Astrocyte of the spinal cord (primary cell): Measurements from ENCODE around the gene SLC9A8.

Source experiments
- DNase-seq: peaks from one replicate; pipeline ENCODE4 v3.0.0; 2011; ENCODE audit warnings: low read depth, low spot score
- H3K4me3 ChIP-seq: 2 replicates; pipeline ENCODE4 v1.5.1; 2011; ENCODE audit warnings: low read depth, mild to moderate bottlenecking, low read length, moderate library complexity
- in situ Hi-C: cut with HindIII; loops from 2 replicates; pipeline ENCODE4 v1.10.0; 2017; ENCODE audit warnings: low sequenced_read_pairs
- TF ChIP-seq, protein P1 (sequence below): IDR thresholded peaks from 2 replicates; pipeline ENCODE4 v1.5.1; 2012; ENCODE audit warnings: low read depth, mild to moderate bottlenecking, low read length, inconsistent platforms

Gene SLC9A8

DNA sequence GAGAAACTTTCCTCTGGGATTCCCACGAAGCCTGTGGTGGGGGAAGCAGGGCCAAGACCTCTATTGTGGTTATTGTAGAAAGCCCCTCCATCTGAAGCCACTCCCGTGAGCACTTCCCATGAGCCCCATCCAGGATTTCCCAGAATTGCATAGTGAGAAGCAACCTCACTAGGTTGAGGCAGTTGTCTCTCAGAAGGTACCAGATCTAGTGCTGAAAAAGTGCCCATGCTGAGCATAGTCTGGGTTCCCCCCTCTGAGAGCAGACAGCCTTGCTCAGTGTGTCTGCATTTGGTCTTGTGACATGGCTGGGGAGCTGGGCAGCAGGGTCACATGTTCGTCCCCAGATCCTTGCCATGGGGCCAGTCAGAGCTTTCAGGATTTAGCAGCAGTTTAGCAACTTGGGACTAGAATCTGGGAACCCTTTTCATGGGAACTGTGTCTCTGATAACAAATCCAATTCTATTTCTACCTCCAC lies 38.6 kb downstream of the SLC9A8 start:
- in situ Hi-C loops: no loop called here
- TF ChIP-seq, protein P1, sequence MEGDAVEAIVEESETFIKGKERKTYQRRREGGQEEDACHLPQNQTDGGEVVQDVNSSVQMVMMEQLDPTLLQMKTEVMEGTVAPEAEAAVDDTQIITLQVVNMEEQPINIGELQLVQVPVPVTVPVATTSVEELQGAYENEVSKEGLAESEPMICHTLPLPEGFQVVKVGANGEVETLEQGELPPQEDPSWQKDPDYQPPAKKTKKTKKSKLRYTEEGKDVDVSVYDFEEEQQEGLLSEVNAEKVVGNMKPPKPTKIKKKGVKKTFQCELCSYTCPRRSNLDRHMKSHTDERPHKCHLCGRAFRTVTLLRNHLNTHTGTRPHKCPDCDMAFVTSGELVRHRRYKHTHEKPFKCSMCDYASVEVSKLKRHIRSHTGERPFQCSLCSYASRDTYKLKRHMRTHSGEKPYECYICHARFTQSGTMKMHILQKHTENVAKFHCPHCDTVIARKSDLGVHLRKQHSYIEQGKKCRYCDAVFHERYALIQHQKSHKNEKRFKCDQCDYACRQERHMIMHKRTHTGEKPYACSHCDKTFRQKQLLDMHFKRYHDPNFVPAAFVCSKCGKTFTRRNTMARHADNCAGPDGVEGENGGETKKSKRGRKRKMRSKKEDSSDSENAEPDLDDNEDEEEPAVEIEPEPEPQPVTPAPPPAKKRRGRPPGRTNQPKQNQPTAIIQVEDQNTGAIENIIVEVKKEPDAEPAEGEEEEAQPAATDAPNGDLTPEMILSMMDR: no peak
- H3K4me3 ChIP-seq: no peak overlapping the region
- DNase-seq: no peak

DNA sequence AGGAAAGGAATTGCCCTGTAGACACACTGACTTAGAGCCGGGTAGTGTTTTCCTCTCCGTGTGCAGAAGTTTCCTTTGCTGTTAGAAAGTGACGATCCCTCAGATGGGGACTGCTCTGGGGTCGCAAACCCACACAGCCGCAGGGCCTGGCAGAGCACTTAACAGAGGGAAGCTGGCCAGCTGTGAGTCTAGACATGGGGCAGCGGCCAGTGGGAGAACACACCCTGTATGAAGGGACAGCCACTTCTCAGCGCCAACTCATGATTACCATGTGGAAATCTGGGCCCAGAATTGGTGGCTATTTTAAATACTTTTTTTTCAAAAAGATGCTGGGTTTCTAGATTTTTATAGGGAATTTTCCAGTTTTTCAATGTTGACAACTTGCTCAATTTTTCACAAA lies 39.4 kb downstream of the SLC9A8 start:
- in situ Hi-C loops: no loop called here
- H3K4me3 ChIP-seq: no peak overlapping the region
- DNase-seq: no peak
- TF ChIP-seq, protein P1: no peak

DNA sequence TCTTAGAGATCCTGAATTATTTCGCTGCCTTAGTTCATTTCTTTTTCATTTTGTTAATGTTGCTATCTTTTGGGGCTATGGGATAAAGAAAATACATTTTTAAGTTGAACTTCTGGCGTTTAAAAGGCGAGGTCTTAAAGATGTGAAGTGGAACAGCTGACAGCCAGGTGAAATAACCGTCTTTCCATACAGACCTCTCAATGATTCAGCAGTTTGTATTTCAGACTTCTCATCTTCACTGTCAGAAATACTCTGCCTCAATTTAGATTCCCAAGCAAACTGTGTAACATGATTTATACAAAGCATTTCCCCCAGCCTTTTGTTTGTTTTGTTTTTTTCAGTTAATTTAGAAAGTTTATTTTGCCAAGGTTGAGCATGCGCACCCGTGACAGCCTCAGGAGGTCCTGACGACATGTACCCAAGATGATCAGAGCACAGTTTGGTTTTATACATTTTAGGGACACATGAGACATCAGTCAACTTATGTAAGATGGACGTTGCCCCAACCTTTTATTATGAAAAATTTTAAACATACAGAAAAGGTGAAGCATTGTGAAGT lies 40.0 kb downstream of the SLC9A8 start:
- DNase-seq: no peak
- no peak overlapping the region for H3K4me3 ChIP-seq
- in situ Hi-C loops: no loop called here
- TF ChIP-seq, protein P1: no peak

DNA sequence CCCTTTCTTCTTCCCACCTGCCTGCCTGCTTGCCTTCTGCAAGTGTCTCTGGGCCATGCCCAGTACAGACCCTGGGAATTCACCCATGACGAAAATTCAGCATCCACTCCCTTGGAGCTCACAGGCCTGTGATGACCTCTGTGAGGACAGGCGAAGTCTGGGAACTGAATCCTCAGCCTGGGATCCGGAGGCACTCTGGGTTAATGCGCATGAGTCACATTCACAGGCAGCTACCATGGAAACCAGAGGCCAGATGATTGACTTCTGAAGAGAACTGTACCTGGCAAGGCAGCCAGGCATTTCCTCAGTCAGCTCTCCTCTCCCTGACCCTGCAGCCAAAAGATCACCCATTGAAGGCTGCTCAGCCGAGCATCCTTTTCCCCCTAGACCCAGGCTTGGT lies 41.0 kb downstream of the SLC9A8 start:
- peak; percentile 72 for DNase-seq
- in situ Hi-C loops: no loop called here
- no peak overlapping the region for H3K4me3 ChIP-seq
- TF ChIP-seq, protein P1: no peak

DNA sequence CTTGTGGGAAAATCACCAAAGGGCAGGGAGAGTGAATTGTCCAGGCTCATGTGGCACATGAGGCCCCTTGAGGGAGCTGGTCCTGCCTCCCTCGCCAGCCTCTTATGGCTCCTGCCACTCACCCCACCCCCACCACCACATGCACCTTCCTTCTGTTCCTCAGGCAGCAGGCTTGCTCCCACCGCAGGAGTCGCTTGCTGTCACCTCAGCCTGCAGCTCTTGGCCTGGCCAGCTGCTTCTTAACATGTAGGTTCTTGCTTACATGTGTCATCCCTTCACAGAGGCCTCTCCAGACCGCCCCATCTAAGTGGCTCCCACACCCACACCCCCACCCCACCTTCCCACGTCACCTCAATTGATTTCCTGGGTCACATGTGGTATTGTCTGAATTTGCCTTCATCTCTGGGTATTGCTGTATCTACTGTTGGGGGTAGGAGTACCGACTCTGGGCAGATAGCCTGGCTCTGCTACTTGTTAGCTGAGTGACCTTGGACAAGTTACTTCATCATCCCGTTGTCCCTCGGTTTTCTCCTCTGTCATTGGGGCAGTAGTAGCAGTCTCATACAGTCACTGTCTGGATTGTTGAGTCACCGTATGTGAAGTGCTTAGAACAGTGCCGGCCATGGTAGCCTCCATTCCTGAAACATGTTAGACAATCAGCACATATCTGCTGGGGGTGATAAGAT lies 41.7 kb downstream of the SLC9A8 start:
- DNase-seq: no peak
- TF ChIP-seq, protein P1: no peak
- H3K4me3 ChIP-seq: no peak overlapping the region
- in situ Hi-C loops: no loop called here

DNA sequence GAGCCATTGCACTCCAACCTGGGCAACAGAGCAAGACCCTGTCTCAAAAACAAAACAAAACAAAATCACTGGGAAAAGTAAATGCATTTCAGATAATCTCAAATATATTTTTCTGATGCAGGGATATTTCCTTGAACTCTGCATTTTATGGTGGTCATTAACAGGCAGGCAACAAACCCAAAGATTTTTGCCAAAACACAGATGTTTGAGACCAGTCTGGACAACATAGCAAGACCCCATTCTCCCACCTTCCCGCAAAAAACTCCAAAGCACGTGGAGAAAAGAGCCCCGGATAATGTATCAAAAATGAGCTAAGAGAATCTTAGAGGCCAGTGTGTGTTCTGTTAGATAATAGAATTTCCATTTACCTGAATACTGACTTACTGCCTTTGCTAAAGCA lies 44.3 kb downstream of the SLC9A8 start:
- in situ Hi-C loops: no loop called here
- no peak for DNase-seq
- TF ChIP-seq, protein P1: no peak
- H3K4me3 ChIP-seq: no peak overlapping the region
